ENCODE data around the gene RPL13.

RPL13 gene

DNA sequence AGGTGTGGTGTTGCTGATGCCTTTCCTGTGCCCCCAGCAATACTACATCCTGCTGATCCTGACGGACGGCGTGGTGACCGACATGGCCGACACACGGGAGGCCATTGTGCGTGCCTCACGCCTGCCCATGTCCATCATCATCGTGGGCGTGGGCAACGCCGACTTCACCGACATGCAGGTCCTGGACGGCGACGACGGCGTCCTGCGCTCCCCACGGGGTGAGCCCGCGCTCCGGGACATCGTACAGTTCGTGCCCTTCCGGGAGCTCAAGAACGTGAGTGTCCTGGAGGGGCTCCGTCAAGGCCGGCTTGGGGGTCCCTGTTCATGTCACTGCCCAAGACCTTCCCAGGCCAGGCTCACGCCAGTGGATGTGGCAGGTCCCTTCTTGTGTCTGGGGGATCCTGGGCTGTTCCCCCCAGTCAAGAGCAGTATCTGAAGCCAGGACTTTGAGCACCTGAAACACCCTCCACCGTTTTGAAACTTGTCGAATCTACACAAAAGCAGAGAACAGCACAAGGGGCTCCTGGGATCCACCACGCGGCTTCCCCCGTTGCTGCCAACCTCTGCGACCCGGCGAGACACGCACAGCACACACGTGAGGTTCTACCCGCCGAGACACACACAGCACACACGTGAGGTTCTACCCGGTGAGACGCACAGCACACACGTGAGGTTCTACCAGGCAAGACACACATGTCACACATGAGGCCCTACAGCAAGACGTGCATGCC is 35.0 kb downstream of the RPL13 start:
- TF ChIP-seq ZNF48 (tag by site-specific recombination; IDR thresholded peaks at IDR 0.05) (no peak), ZFP37 (tag by site-specific recombination; IDR thresholded peaks at IDR 0.05) (no peak), ZNF792 (tag by site-specific recombination; IDR thresholded peaks at IDR 0.05) (no peak), ZNF155 (tag by site-specific recombination; IDR thresholded peaks at IDR 0.05) (no peak), ZBTB49 (tag by site-specific recombination; IDR thresholded peaks at IDR 0.05; ENCODE audit: low read depth) (no peak), GLIS2 (tag by site-specific recombination; IDR thresholded peaks at IDR 0.05) (no peak), EGR2 (tag by site-specific recombination; IDR thresholded peaks at IDR 0.05; ENCODE audit: low read depth) (no peak), GLI2 (tag by site-specific recombination; IDR thresholded peaks at IDR 0.05; ENCODE audit: borderline replicate concordance, low read depth) (no peak), ZNF654 (tag by site-specific recombination; IDR thresholded peaks at IDR 0.05; ENCODE audit: low read depth) (no peak), ZNF843 (tag by site-specific recombination; IDR thresholded peaks at IDR 0.05) (no peak), ZSCAN4 (tag by site-specific recombination; IDR thresholded peaks at IDR 0.05) (no peak)
- TF ChIP-seq, protein P1, sequence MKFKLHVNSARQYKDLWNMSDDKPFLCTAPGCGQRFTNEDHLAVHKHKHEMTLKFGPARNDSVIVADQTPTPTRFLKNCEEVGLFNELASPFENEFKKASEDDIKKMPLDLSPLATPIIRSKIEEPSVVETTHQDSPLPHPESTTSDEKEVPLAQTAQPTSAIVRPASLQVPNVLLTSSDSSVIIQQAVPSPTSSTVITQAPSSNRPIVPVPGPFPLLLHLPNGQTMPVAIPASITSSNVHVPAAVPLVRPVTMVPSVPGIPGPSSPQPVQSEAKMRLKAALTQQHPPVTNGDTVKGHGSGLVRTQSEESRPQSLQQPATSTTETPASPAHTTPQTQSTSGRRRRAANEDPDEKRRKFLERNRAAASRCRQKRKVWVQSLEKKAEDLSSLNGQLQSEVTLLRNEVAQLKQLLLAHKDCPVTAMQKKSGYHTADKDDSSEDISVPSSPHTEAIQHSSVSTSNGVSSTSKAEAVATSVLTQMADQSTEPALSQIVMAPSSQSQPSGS (tag by site-specific recombination; IDR thresholded peaks at IDR 0.05; ENCODE audit: low read depth): no peak
- Histone ChIP-seq H3K27ac (ENCODE audit: extremely low read depth, low read depth, low read length) (no peak overlapping the region), H3K9me3 (ENCODE audit: control insufficient read depth, insufficient read depth, low read depth, low read length) (no peaks in the 10 kb centered on the region), H3K4me1 (ENCODE audit: control insufficient read depth, insufficient read depth, low read length) (no peaks in the 10 kb centered on the region), H3K4me3 (ENCODE audit: low read depth, low read length) (no peak overlapping the region), H3K36me3 (ENCODE audit: control insufficient read depth in 2 of 2, insufficient read depth in 1 of 2, low read length in 2 of 2) (no peaks in the 10 kb centered on the region)
- ChIA-PET CTCF (no interaction called here), POLR2A (no interaction called here)

GRCh38 chr16:89596061-89596689 is 35.7 kb downstream of the RPL13 start:
- ChIA-PET CTCF (no interaction called here), POLR2A (no interaction called here)
- H3K27ac ChIP-seq (ENCODE audit: extremely low read depth, low read depth, low read length): no peak overlapping the region
- no peak for TF ChIP-seq ZSCAN5A (tag by site-specific recombination; IDR thresholded peaks at IDR 0.05)
- TF ChIP-seq ZNF2 (tag by site-specific recombination; IDR thresholded peaks at IDR 0.05): no peak
- TF ChIP-seq PRDM2 (tag by site-specific recombination; IDR thresholded peaks at IDR 0.05; ENCODE audit: borderline replicate concordance): no peak
- TF ChIP-seq ZNF701 (tag by site-specific recombination; IDR thresholded peaks at IDR 0.05): no peak
- no peak for TF ChIP-seq OSR2 (tag by site-specific recombination; IDR thresholded peaks at IDR 0.05)
- TF ChIP-seq, protein P2, sequence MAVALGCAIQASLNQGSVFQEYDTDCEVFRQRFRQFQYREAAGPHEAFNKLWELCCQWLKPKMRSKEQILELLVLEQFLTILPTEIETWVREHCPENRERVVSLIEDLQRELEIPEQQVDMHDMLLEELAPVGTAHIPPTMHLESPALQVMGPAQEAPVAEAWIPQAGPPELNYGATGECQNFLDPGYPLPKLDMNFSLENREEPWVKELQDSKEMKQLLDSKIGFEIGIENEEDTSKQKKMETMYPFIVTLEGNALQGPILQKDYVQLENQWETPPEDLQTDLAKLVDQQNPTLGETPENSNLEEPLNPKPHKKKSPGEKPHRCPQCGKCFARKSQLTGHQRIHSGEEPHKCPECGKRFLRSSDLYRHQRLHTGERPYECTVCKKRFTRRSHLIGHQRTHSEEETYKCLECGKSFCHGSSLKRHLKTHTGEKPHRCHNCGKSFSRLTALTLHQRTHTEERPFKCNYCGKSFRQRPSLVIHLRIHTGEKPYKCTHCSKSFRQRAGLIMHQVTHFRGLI (tag by site-specific recombination; IDR thresholded peaks at IDR 0.05): no peak
- no peaks in the 10 kb centered on the region for H3K9me3 ChIP-seq (ENCODE audit: control insufficient read depth, insufficient read depth, low read depth, low read length)
- H3K36me3 ChIP-seq (ENCODE audit: control insufficient read depth in 2 of 2, insufficient read depth in 1 of 2, low read length in 2 of 2): no peaks in the 10 kb centered on the region
- H3K4me1 ChIP-seq (ENCODE audit: control insufficient read depth, insufficient read depth, low read length): no peaks in the 10 kb centered on the region
- H3K4me3 ChIP-seq (ENCODE audit: low read depth, low read length): no peak overlapping the region
